HS-5 (cell line): Measurements from ENCODE around the gene AGBL1.
A peak's percentile ranks its signal among the peaks of the same experiment; 100 is the strongest.

ENCODE experiments used
- DNase-seq: peaks from one replicate; pipeline ENCODE4 v3.0.0-alpha.2; 2012; ENCODE audit warnings: low read depth

The AGBL1 gene

DNA sequence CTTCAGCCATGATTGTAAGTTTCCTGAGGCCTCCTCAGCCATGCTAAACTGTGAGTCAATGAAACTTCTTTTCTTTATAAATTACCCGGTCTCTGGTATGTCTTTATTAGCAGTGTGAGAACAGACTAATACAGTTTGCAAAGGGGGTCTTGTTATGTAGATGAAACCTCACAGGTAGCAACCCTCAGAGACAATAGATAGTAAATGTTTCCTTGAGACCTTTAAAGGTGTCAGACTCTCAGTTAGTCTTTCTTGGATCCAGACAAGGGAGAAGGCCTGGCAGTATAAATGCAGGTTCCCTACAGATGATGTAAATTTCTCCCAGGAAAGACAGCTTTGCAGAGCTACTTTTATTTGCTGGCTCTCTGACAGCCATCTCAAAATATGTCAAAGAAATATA lies 510.8 kb downstream of the AGBL1 start:
- DNase-seq: no peak

DNA sequence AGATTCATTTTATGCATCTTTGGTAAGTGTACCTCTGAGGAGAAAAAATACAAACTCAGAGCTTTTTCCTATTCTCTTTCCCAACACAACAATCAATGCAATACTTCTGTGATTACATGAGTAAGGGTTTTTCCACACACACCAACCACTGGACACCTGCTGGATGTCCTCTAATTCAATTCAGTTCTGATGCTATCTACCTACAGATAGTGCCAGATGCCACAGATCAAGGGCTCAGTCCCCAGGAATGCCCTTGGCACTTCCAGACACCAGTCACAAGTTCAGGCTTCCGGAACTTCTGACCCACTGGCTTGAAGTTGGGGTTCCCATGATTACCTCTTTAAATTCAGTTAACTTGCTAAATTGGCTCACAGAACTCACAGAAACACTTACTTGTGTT lies 511.5 kb downstream of the AGBL1 start:
- DNase-seq: no peak

DNA sequence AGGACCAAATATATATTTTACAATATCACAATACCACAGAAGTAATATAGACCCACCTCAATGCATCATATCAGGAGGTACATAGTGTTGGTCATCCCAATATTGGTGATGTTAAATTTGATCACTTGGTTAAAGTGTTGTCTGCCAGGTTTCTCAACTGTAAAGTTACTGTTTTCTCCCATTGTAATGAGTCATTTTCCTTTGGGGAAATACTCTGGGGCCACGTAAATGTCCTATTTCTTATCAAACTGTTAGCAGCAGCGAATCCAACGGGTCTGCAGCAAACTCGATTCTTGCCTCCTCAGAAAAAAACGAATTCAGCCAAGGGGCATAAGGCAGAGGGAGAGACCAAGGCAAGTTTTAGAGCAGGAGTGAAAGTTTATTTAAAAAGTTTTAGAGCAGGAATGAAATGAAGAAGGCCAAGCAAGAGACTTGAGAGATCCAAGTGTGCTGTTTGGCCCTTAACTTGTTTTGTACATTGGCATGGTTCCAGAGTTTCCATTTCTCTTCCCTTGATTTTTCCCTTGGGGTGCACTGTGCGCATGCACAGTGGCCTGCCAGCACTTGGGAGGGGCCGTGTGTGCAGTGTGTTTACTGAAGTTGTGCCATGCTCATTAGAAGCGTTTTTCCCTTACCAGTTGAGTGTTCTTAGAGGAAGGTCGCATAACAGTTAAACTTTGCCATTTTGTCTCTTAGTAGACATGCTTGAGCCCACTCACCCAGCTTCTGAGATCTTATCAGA lies 512.5 kb downstream of the AGBL1 start:
- no peak for DNase-seq

DNA sequence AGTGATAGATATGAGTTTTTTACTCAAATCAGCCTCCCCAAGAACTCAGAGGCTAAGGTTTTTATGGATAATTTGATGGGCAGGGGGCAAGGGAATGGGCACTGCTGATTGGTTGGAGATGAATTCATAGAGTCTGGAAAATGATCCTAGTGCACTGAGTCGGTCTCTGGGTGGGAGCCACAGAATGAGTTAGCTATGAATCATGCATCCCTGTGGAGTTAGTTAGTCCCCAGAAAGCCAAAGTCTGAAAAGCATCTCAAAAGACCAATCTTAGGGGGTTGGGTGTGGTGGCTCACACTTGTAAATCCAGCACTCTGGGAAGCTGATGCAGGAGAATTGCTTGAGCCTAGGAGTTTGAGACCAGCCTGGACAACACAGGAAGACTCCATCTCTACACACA lies 516.1 kb downstream of the AGBL1 start:
- peak; percentile 8 for DNase-seq

DNA sequence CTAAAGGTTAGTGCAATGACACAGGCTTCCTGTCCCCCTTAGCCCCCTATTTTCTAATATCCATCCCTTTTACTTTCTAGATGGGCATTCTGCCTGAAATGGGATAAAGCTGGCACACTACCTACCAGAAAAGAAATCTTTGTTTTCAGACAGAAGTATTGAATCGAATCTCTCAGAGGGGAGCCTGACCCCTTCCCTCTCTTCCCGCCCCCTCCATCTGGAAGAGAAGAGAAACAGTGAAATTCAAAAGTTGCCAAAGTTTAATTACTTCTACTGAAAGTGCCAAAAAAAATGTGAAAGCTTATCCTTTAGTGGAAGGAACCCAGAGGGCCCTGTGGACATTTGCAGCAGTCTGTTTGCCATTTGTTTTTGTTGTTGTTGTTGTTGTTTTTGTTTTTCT lies 523.8 kb downstream of the AGBL1 start:
- DNase-seq: no peak

DNA sequence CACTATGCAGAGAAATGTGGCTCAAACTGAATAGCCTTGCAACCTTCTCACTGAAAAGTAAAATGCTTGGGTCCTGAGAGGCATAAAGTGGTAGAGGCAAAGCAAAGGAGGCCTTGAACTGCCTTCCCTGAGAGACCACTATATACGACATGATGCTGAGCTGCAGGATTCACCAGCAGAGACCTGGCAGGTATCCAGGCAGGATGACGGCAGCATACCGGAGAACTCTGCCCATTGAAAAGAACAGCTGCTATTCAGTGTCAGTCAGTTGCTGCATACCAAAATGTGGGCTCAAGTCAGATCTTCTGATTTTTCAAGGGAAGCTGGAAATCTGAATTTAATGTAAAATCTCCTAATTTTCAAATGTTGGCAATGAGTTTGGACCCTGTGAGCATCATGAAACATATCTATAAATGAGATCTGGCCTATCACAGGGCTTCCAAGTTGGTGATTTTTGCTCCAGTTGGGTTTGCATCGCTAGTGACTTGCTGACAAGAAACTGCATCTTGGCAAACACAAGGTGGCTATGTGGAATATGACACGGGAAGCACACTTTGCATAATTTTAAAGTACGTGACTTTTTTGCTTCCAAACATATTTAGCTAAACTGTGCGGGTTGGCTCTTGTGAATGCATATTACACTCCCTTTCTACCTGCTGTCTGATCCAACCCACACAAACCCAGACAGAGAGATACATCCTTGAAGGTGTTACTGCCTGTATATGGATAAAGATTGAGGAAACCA lies 529.0 kb downstream of the AGBL1 start:
- DNase-seq: no peak

DNA sequence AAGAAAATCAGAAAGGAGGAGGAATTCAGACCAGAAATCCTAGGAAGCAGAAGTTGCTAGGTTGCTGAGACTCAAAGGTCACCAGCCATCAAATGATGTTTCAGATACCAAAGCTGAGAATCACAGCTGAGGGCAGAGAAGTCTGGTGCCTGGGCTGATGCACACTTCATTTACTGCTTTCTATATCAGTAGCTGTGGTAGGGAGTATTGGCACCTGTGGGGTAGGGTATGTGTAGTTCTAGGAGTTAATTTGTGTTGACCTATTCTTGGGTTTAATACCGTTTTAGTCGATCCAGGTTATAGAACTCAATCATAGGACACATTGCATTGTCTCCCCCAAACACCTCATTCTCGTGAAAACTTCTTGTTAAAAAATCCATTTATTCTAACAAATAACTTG lies 529.6 kb downstream of the AGBL1 start:
- no peak for DNase-seq

- no peak for DNase-seq
These were observed 530.4 kb downstream of the AGBL1 start for GRCh38 chr15:86610038-86610437.

DNA sequence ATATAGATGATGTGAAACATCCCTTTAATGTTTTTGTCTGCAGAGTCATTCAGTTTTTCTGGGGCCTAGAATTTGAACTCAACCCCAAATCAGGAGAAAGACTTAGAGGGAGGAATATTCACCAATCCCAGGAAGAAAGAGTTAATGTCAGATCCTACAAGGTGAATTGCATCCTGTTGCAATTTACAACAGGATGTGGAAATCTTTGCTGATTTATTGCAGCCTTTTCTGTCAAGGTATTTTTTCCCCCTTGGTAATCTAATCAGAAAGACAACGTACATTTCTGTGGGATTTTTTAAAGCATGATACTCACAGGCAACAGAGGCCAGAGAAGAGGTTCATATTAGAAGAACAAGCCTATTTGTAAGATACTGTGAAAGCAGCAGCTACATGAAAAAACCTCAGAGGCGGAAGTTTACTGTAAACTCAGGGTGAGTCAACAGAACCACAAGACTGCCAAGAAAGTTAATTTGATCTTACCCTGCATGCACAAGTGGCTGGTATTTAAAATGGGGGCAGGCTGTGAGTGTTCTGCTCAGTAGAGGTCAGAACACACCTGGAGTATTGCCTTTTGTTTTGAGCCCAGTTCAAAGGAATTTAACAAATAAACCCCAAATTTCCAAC lies 531.9 kb downstream of the AGBL1 start:
- peak; percentile 22 for DNase-seq

DNA sequence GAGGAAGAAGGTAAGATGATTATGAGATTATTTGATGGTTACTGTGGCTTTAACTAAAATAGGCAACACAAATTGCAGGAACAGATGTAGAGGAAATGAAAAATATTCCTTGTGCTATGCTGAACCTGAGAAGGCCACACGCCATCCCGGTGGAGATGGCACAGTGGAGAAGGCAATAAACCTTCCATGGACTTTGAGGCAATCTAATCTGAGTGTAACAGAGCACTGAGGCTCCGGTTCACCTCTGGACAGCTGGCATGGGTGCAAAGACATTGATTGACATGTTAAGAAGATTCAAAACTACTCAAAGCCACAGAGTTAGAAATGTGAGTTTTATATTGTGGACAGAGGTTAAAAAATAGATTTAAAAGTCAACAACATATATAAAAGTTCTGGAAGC lies 535.7 kb downstream of the AGBL1 start:
- DNase-seq: no peak

GRCh38 chr15:86615816-86616215 lies 536.1 kb downstream of the AGBL1 start:
- no peak for DNase-seq

DNA sequence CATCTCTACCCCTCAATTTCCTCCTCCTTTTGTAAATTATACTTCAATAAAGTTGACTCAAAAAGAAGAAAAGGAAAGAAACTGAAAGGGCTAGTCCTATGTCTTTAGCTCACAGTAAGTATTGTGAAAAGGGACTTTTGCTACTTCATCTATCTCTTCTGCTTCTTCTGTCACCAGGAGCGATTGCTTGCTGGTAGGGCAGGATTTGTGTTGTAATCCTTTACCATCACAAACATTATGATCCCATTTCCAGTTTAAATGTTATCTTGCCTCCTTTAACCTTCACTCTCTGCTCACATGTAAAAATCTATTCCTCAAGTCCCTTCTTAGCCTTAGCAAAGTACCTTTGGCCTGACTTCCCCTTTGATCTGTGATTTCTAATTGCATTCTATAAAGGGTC lies 537.1 kb downstream of the AGBL1 start:
- DNase-seq: no peak

DNA sequence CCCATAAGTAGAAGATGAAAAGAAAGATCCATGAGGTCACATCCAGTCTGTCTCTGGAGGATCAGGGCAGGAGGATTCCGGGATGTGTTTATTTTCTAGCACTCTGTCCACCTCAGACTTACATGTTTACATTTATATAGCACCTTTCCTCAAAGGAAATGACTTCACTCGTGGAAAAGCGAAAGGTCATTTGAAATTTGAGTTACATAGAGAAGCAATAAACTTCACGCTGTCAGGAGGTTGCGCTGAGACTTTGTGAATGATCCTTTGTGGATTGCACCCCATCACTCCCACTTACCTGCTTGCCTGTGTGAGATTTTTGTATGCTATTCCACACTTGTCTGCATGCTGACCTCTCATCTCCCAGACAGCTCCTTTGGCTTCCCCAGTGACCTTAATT lies 540.5 kb downstream of the AGBL1 start:
- no peak for DNase-seq

DNA sequence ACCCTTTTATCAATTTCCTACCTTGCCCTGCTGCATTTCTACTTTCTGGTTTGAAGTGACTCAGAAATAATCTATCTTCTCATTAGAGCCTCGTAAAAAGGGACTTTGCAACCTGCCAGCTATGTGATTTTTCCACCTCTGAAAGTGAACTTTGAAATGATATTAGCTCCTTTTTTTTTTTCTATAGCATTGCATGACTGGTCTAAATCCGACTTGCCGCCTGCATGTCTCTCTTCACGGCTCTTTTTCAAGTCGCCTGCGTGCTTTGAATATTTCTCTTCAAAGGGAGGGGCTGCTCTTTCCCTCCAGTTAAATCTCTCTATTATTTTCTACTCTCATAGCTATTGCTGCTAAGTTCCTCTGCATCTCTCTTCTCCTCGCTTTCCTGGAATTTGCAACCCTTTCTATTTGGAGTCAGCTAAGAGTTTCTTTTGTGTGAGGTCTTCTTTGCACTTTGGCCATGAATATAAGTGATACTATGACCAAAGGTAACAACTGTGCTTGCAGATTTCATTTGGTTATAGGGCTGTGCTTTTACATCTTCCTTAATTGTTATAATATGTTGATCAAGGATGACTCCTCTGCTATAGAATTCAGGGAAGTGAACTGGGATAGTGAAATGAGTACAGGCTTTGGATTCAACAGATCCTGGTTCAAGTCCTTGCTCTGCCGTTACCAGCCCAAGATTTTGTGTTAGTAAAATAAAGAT lies 541.1 kb downstream of the AGBL1 start:
- no peak for DNase-seq

- DNase-seq: no peak
These were observed 543.6 kb downstream of the AGBL1 start for GRCh38 chr15:86623236-86623635.

GRCh38 chr15:86624261-86625036 lies 544.8 kb downstream of the AGBL1 start:
- DNase-seq: peak; percentile 92

- DNase-seq: no peak
These were observed 550.0 kb downstream of the AGBL1 start for GRCh38 chr15:86629409-86630356.

GRCh38 chr15:86630946-86631345 lies 551.3 kb downstream of the AGBL1 start:
- DNase-seq: no peak

DNA sequence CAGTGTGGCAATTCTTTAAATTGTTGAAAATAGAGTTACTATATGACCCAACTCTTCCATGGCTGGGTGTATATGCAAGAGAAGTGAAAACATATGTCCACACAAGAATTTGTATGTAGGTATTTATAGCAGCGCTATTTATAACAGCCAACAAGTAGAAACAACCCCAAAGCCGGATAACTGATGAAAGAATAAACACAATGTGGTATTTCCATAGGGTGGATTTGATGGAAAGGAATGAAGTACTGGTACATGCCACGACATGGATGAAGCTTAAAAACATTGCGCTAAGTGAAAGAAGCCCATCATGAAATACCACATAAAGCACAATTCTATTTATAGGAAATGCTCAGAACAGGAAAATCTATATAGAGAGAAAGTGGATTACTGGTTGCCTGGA lies 554.5 kb downstream of the AGBL1 start:
- DNase-seq: no peak

- no peak for DNase-seq
These were observed 555.4 kb downstream of the AGBL1 start for GRCh38 chr15:86634992-86635638.
